ENCODE measurements around the gene ACKR2.

- TF ChIP-seq, protein P1, sequence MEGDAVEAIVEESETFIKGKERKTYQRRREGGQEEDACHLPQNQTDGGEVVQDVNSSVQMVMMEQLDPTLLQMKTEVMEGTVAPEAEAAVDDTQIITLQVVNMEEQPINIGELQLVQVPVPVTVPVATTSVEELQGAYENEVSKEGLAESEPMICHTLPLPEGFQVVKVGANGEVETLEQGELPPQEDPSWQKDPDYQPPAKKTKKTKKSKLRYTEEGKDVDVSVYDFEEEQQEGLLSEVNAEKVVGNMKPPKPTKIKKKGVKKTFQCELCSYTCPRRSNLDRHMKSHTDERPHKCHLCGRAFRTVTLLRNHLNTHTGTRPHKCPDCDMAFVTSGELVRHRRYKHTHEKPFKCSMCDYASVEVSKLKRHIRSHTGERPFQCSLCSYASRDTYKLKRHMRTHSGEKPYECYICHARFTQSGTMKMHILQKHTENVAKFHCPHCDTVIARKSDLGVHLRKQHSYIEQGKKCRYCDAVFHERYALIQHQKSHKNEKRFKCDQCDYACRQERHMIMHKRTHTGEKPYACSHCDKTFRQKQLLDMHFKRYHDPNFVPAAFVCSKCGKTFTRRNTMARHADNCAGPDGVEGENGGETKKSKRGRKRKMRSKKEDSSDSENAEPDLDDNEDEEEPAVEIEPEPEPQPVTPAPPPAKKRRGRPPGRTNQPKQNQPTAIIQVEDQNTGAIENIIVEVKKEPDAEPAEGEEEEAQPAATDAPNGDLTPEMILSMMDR (IDR thresholded peaks at IDR 0.05; ENCODE audit: low read depth, low read length, poor library complexity, severe bottlenecking), result no peak
- no peak for TF ChIP-seq EZH2phosphoT487 (IDR thresholded peaks at IDR 0.05; ENCODE audit: borderline replicate concordance, low read length)
These were observed 55.2 kb downstream of the ACKR2 start for GRCh38 chr3:42864321-42864950.

All from DOHH2 (cell line).